ENCODE measurements around the gene HDAC2.
"Not testable (repeated sequence)": the region's sequence is repeated elsewhere in the genome, so short reads cannot be mapped to it uniquely, and the experiment has no call there.

The HDAC2 gene

DNA sequence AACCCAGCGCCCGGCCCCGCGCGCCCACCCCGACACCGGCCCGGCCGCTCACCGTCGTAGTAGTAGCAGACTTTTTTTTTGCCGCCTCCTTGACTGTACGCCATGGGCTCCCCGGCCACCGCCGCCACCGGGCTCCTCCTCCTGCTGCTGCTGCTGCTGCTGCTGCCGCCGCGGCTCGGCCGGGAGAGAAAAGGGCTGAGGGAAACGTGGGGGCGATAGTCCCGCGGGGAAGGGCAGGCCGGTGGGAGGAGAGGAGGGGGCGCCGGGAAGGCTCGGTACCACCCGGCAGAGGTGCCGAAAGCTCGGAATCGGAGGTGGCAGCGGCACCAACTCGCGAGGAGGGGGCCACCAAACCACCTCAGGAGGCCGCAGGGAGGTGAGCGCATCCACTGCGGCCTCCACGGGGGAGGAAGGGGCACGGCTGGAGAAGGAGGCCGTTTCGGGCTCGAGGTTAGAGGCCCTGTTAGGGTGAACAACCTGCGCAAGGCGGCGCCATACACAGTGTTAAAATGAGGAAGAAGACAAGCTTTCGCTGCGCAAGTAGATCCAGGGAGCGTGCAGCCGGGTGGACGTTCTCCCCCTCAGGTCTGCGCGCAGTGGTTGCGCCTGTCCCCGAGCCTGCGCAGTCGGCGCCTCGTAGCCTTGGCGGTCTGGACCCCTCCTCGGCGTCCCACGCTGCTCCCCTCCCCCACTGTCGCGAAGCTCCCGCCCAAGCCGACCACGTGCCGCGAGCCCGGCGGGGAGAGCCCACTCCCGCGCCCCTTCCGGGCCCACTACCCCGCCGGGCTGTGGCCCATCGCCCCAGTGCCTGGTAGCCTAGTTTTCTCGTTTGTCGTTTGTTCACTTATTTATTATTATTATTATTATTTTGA lies at the start of gene HDAC2:
Gene HDAC2, minus strand, starts transcription at position 344 of the 872 bp plus-strand sequence. Its CDS starts 240 bp downstream, at position 104.
- DNase-seq, result peak; percentile 78

DNA sequence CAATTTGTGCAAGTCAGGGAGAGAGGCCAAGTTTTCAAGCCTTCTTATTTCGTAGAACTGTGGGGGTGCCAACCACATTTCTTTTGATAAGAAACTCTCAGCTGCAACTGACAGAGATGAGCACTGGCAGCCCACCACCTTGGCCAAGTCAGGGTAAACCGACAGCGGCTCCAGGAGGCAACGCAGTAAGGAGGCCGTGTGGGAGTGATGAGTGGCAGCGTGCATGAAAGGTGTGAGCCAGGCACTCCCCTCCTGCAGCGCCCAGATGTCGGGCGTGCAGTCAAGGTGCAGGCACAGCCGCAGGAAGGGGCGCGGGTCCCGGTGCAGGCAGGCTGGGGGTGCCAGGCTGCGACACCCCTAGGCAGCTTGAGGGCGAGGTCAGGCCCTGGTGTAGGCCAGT lies 49.2 kb upstream of the HDAC2 start:
- no peak for DNase-seq

DNA sequence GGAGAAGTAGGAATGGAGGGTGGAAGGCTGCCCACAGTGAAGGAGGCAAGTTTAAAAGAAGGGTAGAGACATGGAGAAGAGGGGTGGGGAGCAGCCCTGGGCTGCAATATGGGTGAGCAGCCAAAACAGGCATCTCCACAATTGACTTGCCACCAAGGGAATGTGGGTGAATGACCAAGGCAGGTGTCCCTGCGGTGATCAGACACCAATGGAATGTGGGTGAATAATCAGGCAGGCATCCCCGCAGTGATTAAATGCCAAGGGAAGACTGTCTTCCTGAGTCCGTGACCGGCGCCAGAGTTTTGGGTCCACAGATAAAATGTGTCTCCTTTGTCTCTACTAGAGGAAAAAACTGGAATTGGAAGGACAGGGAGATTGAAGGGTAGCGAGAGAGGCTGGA lies 46.2 kb upstream of the HDAC2 start:
- DNase-seq, result not testable (repeated sequence)

DNA sequence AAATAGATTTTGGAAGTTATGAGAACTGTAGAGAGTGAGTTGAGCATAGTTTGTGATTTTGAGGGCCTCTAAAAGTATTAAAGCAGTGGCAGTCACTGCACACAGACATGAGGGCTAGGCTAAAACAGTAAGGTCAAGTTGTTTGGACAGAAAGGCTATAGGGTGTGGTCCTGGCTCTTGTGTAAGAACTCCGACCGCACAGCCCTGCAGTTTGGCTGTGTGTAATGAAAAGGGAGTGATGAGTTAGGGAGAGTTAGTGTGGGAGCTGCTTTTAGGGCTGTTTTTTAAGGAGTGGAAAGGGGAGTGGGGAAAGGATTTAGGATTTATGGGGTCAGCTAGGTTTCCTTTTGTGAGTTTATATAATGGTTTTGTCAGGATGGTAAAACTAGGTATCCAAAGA lies 43.2 kb upstream of the HDAC2 start:
- not testable (repeated sequence) for DNase-seq

DNA sequence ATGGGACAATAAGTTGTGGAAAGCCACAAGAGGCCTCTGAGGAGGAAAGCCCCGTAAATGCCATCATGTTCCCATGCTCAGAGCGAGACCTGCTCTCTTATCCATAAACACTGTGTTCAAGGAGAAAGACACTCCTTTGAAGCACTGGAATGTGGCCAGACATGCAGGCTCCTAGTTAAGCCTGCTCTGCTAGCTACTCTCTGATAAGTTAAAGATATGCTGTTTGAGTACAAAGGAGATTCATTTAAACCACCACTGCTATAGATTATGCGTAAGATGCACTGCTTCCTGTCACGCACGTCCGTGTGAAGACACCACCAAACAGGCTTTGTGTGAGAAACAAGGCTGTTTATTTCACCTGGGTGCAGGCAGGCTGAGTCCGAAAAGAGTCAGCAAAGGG lies 40.5 kb upstream of the HDAC2 start:
- not testable (repeated sequence) for DNase-seq

DNA sequence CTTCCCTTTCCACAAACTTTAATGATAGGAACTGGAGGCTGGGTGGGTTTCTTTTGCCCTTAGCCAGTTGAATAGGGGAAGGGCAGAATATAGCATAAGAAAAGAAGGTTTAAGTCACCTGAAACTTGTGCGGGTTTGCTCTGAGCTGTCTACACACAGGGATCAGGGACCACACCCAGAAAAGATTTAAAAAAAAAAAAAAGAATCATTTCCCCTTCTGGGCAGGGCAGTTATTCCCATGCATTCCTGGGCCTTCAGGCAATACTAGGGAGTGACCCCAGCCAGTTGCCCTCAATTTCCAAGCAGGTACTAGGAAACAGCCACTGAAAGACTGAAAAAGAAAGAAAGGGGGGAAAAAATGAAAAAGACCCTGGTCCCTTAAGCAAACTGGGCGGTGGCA lies 39.6 kb upstream of the HDAC2 start:
- no peak for DNase-seq

DNA sequence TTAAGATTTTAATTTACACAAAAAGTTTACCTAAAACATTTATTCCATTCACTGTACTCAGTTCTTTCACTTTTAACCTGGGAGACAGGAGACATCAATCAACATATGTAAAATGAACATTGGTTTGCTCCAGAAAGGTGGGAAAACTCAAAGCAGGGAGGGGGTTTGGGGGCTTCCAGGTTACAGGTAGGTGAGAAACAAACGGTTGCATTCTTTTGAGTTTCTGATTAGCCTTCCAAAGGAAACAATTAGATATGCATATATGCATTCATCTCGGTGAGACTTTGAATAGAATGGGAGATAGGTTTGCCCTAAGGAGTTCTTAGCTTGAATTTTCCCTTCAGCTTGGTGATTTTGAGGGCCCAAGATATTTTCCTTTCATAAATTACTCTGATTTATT lies 38.2 kb upstream of the HDAC2 start:
- no peak for DNase-seq

DNA sequence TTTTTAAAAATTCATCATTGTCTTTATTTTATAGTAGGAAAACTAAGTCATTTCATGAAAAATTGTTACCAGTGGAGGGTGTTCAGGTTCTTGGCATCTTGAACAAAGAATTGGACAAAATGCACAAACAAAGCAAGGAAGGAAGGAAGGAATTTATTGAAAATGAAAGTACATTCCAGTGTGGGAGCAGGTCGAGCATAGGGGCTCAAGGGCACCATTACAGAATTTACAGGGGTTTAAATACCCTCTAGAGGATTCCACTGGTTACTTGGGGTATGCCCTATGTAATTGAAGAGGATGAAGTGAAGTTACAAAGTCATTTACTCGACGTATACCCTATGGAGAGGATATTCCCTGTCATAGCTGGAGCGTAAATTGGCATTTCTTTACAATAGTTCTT lies 37.4 kb upstream of the HDAC2 start:
- DNase-seq, result no peak

DNA sequence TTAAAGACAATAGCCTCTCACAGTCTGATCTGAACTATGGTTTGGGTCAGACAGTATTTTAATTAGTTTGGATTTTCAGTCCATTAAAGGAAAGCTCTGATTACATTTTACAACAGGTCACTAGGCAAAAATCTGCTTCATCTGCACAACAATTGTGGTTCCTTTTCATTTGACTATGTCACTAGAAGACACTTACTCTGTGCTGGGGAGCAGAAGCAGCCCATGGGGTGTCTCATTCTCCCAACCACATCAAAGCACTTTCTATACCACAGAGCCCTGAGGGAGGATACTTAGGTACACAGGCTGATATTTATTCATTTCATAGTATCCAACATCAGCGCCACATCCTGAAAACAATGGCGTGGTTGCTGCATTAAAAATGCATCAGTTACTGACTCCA lies 36.6 kb upstream of the HDAC2 start:
- DNase-seq, result no peak

DNA sequence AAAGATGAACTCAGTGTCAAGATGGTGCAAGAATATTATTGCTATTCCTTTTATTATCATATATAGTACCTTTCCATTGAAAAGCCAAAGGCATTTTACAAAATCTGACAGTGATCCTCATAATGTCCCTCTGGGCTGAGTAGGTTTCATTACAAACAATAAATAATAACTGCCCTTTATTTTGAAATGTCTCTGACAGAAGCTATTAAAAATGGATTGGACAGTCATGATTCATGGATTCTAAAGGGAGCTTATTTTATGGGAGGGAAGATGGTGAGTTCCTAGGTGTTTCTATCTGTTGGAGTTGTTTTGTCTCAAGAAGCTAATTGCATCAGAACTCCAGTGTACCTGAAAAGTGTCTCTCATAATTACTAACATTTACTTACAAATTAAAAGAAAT lies 30.4 kb upstream of the HDAC2 start:
- no peak for DNase-seq

DNA sequence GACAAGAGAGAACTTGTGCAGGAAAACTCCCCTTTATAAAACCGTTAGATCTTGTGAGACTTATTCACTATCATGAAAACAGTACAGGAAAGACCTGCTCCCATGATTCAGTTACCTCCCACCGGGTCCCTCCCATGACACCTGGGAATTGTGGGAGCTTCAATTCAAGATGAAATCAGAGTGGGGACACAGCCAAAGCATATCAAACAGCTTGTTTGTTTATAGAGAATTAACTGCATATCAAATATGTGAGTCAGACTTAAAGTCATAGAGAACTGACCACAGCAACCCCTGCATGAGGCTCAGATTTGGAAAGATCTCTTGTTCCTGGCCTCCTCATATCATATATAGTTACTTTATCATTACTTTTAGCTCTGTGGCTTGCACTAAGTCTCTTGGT lies 29.1 kb upstream of the HDAC2 start:
- no peak for DNase-seq

DNA sequence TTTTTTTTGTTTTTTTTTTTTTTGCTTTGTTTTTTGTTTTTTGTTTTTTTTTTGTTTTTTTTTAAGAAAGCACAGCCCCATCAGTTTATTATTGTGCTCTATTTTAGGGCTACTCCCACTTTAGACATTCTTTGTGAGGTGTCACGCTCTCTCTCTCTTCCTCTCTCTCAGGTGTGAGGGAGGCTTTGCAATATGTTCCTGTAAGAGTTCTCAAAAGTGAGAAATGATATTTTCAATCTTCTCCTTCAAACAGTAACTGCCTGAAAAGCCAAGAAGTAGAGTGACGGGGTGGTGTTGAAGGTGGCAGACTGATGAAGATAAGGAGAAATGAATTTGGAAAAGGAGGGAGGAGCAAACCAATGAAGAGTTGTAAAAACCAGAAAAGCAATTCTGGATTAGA lies 28.3 kb upstream of the HDAC2 start:
- DNase-seq, result no peak

DNA sequence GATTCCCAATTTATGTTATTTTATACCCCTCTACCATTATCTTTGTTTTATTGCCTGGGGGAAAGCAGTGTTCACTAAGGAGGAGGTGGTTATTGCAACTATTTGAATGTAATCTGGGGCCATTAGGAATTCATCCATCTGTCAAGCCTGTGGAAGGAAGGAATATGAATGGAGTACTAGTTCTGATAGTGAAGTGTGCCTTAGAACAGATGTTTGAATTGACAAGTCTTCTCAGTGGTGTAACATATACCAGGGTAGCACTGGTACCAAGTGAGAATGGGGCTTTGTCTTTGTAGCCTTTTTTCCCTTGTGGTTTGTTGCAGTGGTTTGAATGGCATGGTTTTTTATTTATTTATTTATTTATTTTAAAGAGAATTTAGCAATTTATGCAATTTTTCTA lies 27.9 kb upstream of the HDAC2 start:
- DNase-seq, result no peak

DNA sequence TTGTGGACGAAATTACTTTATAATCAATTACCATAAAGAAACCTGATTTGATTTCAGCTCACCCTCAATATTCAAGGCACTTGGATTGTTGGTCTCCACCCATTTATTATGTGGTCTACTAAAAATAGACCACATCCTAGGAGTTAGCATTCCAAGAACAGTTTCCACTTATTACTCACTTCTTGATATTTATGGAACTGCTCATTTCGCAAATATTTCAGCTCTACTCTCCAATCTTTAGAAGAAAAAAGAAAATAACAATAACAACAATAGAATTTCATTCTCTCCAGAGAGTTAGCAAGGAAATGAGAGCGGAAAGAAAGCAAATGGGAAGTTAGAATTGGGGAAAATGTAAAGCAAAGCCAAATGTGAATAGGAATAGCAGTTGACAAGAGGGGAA lies 26.2 kb upstream of the HDAC2 start:
- DNase-seq, result no peak

DNA sequence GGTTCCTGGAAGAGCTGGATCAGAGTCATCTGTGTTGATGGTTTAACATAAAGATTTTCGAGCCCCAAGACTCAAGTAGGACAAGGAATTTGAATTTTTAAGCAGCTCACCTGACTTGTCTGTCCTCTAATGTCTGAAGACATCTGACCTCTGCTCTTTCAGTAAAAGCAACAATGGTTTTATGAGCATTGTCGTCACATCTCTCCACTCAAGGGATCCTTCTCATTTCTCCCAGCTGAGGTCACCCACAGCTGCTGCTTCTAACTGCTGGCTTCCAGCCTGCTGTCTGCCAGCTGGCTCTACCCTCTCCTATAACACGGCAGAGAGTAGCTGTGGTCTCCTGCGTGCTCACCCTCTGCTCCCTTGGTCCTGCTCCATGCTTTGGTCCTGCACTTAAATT lies 24.7 kb upstream of the HDAC2 start:
- no peak for DNase-seq

DNA sequence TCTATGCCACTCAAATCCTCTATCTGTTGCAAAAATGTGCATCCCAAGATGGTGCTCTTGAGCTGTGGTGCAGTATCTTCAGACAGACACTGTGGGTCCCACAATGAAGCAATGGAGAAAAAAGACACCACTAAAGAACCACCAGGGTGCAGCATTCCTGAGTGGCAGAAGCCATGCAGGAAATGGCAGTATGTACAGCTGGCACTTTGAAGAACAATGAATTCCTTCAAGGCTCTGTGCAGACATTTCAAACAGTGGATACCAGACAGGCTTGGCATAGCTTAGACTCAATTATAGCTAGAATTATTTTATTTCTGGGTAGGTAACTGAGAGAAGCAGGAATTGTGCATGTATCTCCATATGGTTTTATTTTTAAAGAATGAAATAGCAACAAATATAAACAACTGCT lies 24.0 kb upstream of the HDAC2 start:
- DNase-seq, result no peak

DNA sequence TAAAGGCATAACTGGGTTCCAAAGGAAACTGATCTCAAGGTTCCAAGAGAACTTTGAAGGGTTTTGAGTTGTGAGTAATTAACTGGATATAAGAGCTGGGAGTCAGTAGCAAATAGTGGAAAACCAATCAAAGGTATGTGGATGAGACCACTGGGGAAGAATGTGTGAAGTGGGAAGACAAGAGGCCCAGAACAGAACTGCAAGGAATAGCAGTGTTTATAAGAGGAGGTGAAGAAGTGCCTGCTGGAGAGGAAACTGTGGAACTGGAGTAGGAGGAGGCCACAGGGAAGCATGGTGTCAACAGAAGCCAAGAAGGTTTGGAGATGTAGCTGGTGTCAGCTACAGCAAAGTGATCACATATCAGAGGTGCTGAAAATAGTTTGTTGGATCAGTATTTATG lies 18.7 kb upstream of the HDAC2 start:
- DNase-seq, result no peak

DNA sequence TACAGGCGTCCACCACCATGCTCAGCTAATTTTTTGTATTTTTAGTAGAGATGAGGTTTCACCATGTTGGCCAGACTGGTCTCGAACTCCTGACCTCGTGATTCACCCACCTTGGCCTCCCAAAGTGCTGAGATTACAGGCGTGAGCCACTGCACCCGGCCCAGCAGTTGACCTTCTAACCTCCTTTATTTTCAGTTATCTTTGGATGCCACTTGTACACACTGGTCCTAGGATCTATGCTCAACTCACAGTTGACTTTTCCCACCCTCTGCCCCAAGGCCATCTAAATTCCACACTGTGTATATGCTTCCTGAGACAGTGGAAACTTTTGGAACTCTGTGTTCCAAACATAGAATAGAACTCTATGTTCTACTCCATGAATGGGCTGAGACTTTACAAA lies 11.7 kb upstream of the HDAC2 start:
- DNase-seq, result not testable (repeated sequence)

DNA sequence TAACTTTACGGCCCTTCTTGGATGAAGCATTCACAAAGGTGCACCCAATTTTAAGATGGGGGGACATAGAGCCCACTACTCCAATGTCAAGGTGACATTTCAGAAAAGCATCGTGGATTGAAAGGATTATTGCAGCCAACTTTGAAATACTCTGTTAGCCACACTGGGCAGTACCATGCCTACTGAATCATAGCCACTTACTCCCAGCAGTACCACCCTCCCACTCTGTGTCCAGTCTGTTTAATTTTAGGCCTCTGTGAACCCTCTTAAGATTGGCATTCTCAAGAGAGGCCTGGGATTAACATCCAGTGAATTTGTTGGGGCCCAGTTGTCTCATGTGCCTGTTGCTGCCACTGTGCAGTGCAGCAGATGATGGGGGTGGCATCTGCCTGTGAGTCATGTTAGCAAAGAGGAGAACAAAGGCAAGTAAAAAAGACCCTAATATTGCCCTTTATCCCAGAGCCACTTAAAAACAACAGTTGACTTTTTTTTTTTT lies 11.2 kb upstream of the HDAC2 start:
- DNase-seq, result no peak

DNA sequence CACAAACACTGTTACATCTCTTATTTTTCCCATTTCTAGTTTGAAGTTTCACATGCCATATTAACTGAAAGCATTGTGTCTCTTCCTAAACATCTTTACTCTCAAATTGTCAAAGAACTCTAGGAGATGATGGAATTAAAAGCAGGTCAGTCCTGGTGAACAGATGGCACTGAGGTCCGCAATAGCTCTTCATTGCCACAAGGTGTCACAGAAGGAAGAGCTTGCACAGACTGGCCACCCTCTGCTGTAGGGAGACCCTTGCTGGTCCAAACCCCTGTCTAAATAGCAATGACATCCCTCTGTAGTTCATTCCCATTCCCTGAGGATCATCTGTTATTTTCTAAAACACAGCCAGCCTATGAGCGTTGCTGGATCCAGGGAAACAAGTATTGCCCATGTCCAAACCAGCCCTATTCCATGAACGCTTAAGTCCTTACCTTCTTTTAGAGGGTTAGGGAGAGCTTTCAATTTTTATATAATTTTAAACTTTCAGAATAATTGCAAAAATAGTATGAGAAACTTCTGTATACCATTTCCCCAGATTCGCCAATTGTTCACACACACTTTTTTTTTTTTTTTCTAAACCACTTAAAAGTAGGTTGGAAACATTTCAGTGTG lies 10.1 kb upstream of the HDAC2 start:
- no peak for DNase-seq

DNA sequence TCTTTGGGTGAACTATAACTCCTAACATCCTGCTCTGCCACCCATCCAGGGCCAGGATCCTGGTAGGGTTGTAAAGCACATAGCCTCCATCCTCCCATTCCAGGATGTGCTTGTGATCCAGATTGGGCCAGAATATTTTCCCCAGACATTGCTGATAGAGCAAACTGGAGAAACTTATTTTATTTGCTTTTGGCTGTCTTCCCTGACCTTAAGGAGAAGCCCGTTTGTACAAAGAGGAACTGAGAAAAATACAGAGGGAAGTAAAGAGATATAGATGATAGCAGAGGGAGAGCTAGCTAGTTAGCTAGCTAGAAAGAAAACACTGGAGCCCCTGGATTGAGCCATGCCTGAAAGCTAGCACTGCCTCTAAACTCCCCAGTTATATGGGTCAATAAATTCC lies 9.0 kb upstream of the HDAC2 start:
- DNase-seq, result no peak

DNA sequence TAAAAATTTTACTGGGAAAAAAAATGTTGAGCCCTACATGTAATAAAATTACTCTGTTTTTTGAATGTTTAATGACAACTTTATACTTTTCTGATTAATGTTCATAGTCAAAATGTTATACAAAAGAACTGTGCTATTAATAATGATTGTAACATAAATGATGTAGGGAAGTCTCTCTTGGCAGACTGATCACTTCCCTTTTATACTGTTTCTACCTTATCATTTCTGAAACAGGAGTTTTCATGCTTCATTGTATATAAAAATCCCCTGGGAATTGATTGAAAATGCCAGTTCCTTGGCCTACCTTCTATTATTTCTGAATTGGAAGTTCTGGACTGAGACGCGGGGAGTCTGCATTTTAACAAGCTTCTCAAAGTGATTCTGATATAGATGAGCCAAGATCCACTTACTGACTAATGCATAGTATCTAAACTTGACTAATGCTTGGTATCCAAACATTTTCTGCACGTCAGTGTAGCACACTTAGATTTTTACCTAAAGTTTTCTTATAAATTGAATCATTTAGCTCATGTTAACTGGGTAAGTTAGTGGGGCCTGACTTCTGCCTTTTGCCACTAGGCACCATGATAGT lies 7.2 kb upstream of the HDAC2 start:
- no peak for DNase-seq

DNA sequence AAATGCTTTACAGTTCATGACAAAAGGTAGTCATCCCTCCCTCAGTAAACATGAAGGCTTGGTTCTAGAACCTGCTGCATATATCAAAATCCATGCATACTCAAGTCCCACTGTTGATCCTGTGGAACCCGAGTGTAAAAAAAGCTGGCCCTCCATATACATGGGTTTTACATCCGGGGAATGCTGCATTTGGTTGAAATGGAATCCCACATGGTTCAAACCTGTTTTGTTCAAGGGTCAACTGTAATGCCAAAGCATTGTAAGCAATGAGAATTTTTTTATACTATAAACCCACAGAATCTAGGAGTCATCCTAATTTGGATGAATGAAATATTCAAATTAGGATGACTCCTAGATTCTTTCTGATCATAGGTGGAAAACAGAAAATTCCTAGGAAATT lies 5.9 kb upstream of the HDAC2 start:
- DNase-seq, result no peak

DNA sequence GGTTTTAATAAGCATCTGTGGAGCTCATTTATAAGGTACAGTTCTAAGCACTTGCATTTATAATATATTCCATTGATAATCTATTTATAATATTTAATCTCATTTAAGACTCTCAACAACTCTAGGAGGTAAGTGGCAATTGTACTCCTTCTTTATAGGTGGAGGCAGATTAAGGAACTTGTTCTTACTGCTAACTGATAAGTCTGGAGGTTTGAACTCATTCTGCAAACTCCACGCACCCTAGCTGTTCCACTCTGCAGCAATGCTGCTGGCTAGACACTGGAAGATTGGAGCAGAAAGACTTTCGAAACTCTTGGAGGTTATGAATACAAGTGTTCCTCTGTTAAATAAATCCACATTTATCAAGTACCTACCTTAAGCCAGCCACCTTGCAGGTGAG lies 793 bp upstream of the HDAC2 start:
- no peak for DNase-seq
